Stimulated activated CD4-positive, alpha-beta T cell treated with anti-CD3 and anti-CD28 coated beads, Interleukin-12 subunit alpha, Interleukin-12 subunit beta, amount 100 ng/mL, for 24 hours (primary cell): ENCODE data around the gene PCNX1.
A peak's percentile ranks its signal among the peaks of the same experiment; 100 is the strongest.
"Not testable (repeated sequence)": the region's sequence is repeated elsewhere in the genome, so short reads cannot be mapped to it uniquely, and the experiment has no call there.

Experiments
- DNase-seq, 2 experiments: peaks; one replicate each; pipeline ENCODE4 v3.0.0-alpha.2; 2020; ENCODE audit warnings: low read depth in 2 of 2

The PCNX1 gene

DNA sequence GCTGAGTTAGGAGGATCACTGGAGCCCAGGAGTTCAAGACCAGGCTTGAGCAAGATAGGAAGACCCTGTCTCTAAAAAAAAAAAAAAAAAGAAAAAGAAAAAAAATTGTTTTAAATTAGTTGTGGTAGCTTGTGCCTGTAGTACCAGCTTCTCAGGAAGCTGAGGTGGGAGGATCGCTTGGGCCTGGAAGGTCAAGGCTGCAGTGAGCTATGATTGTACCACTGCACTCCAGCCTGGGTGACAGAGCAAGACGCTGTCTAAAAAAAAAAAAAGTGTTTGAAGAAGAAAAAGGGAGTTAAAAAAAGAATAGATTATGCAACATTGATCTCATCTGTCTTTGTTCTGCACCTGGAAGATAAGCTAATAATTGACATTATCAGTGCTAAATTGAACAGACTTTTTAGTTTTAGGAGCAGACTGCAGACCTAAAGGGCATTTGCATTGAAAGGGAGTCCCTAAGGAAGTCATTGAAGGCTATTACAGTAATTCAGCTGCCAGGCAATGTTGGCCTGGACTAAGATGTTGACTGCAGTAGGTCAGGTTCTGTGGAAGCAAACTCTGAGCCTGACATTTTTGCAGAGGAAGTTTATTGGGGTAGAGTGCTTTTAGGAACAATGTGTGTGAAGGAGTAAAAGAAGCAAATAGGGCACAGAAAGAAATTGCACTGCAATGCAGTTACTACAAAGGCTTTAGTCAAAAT, 215.8 kb downstream of the PCNX1 start:
- no peak for DNase-seq

DNA sequence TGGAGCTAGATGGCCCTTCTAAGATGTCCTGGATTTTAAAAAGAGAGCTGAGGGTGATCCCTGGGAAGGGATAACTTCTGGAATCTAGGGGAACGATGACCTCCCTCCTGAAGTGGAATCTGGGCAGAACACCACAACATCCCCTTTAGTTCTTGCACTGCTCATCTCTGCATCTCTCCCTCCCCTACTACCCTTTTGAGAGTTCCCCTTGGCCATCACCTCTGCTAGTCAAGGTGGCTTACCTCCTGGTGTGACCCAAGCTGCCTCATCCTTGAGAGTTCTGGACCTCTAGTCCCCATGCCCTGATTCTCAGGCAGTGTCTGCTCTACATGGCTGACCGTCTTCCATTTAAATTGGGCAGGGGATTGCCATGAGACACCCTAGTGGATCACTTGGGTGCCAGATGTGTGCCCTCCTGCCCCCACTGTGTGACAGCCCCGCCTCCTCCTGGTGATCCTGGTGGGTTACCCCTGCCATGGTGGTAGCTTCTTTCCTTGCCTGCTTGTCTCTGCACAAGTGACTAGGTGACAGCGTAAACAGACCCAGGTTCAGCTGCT, 216.4 kb downstream of the PCNX1 start:
- DNase-seq = no peak

DNA sequence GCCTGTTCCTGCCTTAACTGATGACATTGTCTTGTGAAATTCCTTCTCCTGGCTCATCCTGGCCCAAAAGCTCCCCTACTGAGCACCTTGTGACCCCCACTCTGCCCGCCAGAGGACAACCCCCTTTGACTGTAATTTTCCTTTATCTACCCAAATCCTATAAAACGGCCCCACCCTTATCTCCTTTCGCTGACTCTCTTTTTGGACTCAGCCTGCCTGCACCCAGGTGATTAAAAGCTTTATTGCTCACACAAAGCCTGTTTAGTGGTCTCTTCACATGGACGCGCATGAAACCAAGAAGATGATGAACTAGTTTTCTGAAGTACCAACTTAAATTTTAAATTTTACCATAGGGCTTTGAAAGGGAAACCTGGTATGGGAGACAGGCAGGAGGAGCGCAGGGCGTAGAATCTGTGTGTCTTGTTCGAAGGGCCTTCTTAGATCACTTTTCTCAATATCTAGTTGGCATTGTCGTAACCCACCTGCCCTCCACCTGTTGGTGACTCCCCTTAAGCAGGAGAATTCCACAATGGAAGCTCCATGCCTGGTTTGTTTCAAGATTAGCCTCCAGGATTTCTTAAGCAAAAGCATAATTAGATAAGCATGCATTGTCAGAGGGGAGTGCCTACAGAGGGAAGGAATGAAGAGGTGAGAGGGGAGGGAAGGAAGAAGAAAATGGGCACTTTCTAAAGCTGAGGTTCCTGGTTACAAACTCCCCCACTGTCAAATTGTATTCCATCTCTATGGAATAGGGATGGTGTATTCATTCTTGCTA, 222.6 kb downstream of the PCNX1 start:
- not testable (repeated sequence) for DNase-seq

DNA sequence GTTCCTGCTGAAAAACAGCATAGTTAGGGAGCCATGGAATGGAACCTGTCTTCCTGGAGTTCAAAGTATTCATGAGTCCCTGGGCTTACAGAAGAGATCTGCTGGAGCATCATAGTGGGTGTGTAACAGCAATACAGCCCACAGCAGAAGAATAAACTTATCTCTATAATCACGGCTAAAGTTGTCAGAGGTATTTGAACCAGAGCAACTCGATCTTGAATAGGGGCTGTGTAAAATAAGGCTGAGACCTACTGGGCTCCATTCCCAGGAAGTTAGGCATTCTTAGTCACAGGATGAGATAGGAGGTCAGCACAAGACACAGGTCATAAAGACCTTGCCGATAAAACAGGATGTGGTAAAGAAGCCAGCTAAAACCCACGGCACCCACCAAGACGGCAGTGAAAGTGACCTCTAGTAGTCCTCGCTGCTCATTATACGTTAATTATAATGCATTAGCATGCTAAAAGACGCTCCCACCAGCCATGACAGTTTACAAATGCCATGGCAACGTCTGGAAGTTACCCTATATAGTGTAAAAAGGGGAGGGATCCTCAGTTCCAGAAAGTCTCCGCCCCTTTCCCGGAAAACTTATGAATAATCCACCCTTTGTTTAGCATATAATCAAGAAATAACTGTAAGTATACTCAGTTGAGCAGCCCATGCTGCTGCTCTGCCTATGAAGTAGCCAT, 223.4 kb downstream of the PCNX1 start:
- DNase-seq = no peak

DNA sequence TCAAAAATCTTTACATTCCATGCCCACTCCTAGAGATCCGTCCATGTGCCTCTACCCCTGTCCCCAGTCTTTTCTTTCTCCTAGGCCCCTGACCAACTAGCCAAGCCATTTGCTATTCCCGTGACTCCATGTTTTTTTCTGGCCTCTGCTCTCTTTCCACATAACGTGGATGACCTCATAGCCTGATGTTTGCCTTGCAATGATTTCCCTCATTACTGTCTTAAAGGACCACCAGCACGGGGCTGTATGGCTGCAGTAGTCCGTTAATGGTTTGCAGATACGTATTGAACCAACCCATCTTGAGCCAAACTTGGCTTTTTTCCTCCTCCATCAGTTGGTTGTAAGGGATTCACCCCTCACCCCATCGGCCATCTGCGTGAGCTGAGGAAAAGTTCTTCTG, 226.0 kb downstream of the PCNX1 start:
- no peak for DNase-seq

DNA sequence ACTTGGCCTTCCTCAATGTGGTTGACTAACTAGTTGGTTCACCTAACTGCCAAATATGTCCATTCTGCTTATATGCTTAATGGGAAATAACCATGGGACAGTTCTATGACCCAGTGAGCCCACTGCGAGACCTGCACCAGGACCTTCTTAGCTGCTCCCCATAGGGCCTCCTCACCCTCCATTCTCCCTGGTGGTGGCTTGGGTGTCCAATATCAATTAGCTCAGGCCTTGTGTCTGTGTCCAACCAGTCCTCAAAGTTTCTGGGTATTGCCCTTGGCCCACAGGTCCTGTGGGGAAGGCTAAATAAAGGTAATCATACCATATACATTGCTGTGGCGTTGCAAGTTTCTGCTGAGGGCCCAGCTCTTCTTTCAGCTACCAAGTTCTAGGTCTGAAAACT, 228.2 kb downstream of the PCNX1 start:
- DNase-seq = no peak

DNA sequence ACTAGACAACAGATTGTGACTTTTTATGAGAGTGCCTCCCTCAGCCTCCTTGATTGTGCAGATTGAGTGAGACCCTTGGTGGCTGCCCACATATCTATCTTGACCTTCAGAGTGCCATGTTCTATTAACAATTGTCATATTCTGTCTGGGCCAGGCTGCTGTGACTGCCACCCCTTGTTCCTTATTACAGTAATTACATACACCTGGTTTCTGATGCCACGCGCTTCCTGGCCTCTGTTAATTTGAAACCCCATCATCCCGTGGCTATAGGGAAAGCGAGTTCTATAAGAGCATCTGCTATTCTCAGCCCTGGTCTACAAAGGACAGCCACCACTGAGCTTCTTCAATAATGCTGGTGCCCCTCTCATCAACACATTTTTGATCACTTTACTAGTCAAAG, 228.7 kb downstream of the PCNX1 start:
- no peak for DNase-seq

DNA sequence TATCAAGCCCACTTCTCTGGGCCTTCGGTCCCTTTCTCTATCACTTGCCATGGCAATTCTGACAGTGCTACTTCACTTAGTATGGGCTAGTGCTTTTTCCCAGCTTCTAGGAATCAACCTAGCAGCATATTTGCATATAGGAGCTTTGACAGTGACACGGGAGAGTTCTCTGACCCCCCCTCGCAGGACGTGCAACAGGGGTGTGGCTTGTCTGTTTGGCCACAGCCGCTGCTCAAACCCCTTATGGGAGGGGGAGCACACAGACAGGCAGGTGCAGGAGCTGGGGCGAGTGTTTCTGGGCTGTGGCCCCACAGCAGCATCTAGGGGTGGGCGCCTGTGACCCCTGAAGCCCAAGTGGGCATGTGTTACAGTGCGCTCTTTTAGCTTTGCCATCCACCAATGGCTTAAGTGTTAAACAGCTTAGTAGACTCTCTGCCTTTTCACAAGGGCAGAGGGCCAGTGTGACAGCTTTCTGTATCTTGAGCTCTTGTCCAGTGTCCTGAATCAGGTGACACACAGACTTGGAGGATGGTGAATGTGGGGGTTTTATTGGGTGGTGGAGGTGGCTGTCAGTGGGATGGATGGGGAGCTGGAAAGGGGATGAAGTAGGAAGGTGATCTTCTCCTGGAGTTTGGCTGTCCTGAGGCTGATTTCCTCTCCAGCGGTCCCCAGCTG, 229.3 kb downstream of the PCNX1 start:
- no peak for DNase-seq

DNA sequence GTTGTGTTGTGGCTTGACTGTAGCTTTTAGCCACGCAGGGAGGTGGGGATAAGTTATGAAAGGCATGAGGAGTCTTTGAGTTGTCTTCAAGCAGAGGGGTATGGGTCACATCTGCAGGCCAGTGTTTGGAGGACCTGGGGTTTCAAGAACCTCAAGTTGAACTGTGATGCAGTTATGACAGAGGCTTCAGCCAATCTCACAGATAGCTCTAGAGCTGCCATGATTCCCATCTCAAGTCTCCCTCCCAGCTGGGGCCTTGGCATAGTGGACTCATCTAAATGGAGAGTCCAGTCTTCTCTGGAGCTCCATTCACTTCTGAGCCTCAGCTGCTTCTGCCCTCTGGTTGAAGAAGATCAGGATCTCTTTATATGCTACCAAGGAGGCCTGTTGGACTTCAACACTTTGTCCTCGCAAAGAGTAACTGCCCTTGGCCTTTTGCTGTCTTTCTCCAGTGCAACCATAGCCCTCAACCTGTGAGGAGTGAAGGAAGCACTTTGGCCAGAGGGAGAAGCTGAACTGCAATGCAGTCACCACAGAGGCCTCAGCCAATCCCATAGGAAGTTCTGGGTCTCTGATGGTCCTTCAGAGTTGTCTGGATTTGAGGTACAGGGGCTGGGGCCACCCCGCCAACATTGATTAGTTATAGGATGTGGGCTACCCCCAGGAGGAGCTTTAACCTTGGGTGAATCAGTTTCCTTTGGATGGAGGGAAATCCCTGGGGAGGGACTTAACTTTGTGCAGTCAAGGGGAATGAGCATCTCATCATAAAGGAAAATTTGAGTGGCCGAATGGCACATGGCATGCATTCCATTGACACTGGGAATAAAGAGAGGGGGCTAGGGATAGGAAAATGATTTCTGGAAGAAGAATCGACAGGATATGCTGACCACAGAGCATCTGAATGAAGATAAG, 230.5 kb downstream of the PCNX1 start:
- no peak for DNase-seq

DNA sequence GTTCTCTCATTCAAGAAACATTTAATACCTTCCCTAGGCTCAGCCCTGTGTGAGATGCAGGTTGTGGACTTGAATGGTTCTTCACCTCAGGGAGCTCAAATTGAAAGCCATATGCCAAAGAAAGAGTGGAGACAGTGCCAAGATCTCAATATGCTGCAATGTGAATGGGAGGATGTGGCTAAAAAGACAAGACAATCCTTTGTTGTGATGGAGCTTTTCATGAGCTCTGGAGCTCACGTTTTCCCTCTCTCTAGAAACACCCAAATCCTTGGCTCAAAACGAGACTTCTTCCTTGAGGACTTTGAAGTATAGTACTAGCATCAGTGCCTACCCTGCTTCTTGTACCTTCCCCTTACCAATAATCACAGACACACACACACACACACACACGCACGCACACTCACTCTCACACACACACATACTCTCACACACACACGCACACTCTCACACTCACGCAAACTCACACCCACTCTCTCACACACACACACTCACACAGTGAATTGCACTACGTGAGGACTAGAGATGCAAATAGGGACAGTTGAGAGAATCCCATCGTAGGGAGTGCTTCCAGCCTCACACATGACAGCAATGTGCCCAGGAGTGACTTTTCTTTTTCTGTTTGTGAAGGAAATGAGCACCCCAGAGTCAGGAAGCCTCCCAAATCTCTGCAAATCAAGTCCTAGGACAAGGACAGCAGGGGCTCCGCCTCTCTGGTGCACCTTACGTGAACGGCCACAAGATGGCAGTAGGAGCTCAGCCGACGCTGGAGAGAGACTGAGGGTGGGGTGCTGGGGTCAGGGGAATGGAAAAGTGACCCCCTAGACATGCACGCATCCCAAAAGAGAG, 231.4 kb downstream of the PCNX1 start:
- DNase-seq = peak; percentile 22 to 61

DNA sequence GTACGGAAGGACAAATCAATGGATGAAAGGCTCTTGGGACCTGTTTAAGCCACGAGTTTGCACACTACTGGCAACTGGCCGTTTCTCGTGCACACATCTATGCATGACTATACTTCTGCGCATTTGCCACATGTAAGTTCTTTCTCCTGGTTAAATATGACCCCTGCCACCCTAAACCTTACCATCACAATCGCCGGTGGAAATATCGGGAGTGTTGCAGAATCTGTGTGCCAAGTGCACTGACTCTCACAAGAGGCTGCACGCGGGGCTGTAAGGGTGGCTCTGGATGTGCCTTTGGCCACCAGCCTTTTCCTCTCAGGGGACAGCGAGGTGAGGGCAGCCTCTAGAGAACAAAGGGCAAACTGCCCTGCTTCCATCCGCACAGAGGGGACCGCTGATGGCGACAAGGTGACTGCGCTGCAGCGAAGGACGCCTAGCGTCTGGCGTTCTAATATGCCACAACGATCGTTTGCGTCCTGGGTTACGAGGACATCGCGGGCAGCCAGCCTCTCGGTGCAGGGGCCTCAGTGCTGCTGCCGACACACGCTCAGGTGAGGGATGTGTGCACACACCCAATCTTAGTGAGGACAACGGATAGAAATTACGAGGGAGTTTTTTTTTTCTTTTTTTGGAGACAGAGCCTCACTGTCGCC, 232.2 kb downstream of the PCNX1 start:
- DNase-seq = no peak

DNA sequence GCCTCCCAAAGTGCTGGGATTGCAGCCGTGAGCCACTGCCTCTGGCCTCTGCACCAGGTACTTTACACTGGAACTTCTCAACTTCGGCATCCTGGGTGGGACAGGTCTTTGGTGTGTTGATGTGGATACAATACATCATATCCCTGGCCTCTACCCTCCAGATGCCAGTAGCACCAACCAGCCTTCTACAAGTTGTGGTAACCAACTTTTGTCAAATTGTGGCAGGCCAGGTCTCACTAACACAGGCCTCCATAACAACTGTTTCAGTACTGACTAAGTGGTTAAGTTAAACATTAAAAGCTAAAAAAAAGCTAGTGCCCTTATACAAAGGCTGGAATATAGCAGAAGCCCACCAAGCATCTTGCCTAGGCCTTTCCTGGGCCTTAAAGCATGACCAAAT, 232.9 kb downstream of the PCNX1 start:
- no peak for DNase-seq

DNA sequence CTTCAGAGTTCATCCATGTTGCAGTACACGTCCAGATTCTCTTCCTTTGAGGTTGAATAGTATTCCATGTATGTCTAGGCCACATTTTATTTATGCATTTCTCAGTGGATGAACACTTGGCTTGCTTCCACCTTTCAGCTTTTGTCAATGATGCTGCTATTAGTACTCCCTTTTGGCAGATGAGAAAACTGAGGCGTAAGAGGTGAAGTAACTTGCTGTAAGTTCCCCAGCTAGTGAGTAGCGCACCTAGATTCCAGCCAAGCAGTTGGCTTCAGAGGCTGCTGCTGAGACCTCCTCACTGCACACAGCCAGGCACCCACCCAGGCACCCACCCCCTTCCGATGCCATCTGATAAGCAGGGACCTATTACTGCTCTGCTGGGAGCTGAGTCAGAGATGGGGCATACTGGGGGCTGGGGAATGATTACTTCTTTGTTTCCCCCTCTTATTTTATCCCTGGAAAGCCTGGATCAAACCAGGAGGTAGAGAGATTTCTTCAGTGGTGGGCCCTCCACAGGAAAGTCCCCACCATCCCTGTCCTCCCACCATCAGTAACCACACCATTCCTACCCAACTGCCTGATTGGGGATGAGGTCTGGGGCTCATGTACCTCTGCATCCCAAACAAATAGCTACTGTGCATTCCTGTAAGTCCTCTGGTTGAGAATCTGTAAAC, 234.6 kb downstream of the PCNX1 start:
- DNase-seq = no peak

DNA sequence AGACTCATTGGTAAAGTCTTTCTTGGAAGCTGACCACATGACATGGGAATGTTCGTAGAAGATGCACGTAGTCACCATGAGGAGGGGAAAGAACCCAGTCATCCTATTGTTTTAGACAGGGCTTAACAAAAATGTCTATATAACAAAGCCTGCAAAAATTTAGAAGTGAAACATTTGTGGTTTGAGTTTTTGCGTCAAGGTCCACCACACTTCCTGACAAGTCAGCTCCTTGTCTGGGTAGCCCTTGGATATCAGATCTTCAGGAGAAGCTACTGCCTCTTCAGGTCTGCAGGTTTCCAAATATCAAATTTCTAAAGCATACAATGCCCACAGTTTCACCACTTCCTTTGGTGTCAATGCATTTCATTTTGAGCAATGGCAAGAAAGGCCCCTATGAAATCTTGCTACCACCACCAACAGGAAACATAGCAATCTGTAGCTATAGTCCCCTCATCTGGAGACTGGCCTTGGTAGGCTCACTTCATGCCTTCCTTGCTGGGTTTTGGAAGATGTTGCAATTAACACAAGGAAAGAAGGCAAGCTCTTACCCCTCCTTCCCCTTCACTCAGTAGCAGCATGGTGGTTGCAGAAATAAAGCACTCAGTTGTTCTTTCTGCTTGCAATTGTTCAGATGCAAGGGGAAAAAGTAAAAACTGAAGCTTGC, 235.2 kb downstream of the PCNX1 start:
- no peak for DNase-seq

DNA sequence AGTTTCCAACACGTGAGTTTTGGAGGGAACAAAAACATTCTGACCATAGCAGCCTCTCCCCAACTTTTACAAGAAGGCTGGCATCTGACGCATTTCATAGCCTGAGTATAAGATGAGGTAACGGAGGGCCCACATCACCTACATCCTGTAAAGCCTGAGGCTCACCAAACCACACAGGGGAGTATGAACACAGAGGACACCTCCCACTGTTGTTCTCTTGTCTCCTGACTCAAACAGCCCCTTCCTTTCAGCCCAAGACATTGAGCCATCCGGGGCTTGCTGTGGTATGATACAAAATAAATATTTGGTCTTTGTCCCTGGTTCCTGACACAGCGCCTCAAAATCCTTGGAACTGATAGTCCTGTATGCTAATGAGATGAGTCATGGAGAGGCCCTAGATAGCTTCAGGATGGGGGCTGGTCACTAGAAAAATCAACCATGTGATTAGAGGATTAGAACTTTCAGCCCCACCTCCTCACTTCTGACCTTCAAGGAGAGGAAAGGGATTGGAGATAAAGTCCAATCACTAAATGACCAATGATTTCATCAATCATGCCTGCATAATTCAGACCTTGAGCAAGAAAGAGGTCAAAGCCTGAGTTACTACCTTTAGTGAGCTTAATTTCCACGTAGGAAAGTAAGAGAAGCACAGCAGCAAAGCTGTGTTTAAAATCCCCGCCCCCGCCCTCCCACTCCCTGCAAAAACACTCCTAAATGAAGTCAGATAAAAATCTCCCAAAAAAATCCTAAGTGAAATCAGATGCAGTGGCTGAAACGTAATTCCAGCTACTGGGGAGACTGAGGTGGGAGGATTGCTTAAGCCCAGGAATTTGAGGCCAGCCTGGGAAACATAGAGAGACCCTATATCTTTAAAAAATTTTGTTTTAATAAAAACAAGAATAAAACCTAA, 236.4 kb downstream of the PCNX1 start:
- no peak for DNase-seq

DNA sequence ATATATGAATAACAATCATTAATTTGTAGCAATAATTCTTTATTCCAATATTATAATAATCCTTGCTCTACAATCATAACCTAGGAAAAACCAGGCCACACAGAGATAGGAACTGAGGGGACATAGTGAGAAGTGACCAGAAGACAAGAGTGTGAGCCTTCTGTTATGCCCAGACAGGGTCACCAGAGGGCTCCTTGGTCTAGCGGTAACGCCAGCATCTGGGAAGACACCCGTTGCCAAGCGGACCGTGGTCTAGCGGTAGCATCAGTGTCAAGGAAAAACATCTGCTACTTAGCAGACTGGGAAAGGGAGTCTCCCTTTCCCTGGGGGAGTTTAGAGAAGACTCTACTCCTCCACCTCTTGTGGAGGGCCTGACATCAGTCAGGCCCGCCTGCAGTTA, 240.1 kb downstream of the PCNX1 start:
- DNase-seq = not testable (repeated sequence)

DNA sequence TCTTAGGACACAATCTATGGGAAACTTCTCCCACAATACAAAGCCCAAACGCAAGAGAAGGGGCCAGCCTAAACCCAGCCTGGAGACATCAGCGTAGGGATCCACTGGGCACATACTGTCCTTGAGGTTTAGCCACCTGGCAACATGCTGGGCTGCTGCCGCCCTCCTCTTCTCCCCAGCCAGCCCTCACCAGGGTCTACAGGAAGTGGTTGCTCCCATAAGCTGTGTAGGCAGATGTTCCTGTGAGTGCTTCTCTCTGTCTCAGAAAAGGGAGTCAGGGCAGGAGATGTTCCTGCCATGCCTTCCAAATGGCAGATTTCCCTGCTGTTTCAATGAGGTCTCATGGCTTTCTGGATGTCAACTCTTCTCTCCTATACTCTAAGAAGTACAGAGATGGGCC, 241.4 kb downstream of the PCNX1 start:
- DNase-seq = no peak
